ENCODE measurements around the gene ZDHHC3.

DNA sequence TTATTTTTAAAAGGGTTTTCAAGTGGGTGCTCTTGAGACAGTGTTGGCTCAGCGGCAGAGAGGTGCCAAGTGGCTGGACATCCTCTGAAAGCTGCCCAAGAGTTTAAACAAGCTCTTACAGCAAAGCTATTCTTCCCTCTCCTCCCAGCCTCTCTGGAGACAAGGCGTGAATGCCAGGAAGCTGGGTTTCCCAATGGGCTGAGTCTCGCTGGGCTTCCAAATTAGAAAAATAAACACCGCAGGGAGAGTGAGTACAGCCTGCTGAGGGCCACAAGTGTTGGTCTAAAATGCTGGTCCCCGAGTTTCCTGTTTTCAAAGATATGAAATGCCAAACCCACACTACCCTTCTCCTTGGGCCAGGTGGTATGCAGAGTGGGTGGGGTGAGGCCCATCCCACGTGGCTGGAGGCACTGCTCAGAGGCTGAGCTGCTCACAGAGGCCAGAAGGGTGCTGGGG, 36.4 kb downstream of the ZDHHC3 start:
- TF ChIP-seq EZH2 (IDR thresholded peaks at IDR 0.05; ENCODE audit: low read length, unreplicated experiment) (no peak), EZH2phosphoT487 (IDR thresholded peaks at IDR 0.05; ENCODE audit: borderline replicate concordance, low read length) (no peak)
- TF ChIP-seq, protein P1, sequence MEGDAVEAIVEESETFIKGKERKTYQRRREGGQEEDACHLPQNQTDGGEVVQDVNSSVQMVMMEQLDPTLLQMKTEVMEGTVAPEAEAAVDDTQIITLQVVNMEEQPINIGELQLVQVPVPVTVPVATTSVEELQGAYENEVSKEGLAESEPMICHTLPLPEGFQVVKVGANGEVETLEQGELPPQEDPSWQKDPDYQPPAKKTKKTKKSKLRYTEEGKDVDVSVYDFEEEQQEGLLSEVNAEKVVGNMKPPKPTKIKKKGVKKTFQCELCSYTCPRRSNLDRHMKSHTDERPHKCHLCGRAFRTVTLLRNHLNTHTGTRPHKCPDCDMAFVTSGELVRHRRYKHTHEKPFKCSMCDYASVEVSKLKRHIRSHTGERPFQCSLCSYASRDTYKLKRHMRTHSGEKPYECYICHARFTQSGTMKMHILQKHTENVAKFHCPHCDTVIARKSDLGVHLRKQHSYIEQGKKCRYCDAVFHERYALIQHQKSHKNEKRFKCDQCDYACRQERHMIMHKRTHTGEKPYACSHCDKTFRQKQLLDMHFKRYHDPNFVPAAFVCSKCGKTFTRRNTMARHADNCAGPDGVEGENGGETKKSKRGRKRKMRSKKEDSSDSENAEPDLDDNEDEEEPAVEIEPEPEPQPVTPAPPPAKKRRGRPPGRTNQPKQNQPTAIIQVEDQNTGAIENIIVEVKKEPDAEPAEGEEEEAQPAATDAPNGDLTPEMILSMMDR (conservative IDR thresholded peaks at IDR 0.05; ENCODE audit: low read depth, low read length), result no peak

Measured in PC-3 (cell line).